Lower leg skin (tissue), 3 donors: ENCODE measurements around the gene SH2D3A.

Experiments
- POLR2A ChIP-seq, 2 donors: fragments of 450-650 bp; IDR thresholded peaks; one replicate each; pipeline ENCODE4 v1.6.1; 2016 to 2017; ENCODE audit warnings: antibody characterized with exemption in 2 of 2, mild to moderate bottlenecking in 1 of 2, moderate library complexity in 1 of 2
- TF ChIP-seq, protein P1 (sequence below), 3 donors: fragments of 450-650 bp; IDR thresholded peaks; one replicate each; pipeline ENCODE4 v1.5.1; 2016; ENCODE audit warnings: antibody characterized with exemption in 3 of 3, mild to moderate bottlenecking in 3 of 3, moderate library complexity in 2 of 3

DNA sequence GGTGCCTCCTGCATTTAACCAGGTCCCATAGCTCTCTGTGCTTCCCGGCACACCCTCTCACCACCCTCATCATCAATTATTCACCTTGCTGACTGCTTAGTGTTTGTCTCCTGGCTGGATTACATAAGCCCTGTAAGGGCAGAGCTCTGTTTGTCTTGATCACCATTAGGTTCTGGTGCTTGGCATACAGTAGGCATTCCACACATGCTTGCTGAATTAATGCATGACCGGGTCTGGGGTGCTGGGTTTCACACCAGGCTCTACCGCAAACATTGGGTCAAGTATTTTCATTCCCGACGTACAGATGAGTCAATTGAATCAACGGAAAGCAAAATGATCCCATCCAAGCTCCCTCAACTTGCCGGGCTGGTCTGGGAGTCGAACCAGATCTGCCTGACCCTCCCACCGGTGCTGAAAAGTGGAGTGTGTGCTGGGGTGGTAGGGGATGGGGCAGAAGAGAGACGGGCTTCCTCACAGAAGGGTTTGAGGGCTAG is 33.8 kb upstream of the SH2D3A start:
- no peak for TF ChIP-seq POLR2A (IDR thresholded peaks at IDR 0.05)
- TF ChIP-seq, protein P1, sequence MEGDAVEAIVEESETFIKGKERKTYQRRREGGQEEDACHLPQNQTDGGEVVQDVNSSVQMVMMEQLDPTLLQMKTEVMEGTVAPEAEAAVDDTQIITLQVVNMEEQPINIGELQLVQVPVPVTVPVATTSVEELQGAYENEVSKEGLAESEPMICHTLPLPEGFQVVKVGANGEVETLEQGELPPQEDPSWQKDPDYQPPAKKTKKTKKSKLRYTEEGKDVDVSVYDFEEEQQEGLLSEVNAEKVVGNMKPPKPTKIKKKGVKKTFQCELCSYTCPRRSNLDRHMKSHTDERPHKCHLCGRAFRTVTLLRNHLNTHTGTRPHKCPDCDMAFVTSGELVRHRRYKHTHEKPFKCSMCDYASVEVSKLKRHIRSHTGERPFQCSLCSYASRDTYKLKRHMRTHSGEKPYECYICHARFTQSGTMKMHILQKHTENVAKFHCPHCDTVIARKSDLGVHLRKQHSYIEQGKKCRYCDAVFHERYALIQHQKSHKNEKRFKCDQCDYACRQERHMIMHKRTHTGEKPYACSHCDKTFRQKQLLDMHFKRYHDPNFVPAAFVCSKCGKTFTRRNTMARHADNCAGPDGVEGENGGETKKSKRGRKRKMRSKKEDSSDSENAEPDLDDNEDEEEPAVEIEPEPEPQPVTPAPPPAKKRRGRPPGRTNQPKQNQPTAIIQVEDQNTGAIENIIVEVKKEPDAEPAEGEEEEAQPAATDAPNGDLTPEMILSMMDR (IDR thresholded peaks at IDR 0.05), result no peak
